Measurements from ENCODE around the gene SSU72.

DNA sequence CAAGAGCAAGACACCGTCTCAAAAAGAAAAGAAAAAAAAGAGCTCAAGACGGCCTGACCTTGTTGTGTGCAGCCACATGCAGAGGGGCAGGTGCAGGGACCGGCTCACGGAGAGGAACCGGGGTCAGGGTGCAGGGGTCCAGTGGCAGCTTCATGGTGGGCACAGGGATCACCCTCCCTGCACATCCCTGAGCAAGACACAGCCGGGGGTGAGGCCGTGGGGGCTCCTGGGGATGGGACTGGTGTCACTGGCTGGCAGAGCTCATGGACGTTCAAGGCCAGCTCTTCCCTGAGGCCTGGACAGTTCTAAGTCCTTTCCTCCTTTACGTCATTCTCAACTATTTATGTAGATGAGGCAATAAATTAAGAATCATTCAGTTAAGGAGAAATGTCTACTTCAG lies 27.7 kb downstream of the SSU72 start:
- TF ChIP-seq, protein P1, sequence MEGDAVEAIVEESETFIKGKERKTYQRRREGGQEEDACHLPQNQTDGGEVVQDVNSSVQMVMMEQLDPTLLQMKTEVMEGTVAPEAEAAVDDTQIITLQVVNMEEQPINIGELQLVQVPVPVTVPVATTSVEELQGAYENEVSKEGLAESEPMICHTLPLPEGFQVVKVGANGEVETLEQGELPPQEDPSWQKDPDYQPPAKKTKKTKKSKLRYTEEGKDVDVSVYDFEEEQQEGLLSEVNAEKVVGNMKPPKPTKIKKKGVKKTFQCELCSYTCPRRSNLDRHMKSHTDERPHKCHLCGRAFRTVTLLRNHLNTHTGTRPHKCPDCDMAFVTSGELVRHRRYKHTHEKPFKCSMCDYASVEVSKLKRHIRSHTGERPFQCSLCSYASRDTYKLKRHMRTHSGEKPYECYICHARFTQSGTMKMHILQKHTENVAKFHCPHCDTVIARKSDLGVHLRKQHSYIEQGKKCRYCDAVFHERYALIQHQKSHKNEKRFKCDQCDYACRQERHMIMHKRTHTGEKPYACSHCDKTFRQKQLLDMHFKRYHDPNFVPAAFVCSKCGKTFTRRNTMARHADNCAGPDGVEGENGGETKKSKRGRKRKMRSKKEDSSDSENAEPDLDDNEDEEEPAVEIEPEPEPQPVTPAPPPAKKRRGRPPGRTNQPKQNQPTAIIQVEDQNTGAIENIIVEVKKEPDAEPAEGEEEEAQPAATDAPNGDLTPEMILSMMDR (IDR thresholded peaks at IDR 0.05), result no peak
- TF ChIP-seq POLR2A (IDR thresholded peaks at IDR 0.05), result no peak
